DMS 273 (cell line): ENCODE results near the gene CFAP119.

ENCODE experiments used
- DNase-seq: peaks from one replicate; lab custom pipeline; 2025; ENCODE audit not compliant: unreplicated experiment; lab: John Stamatoyannopoulos, UW

CFAP119 gene

GRCh38 chr16:30741461-30741914, 20.4 kb downstream of the CFAP119 start:
- DNase-seq = no peak

- DNase-seq = no peak
Measured at GRCh38 chr16:30740364-30741251, 21.3 kb downstream of the CFAP119 start.

- DNase-seq = no peak
Measured at GRCh38 chr16:30738984-30739951, 22.6 kb downstream of the CFAP119 start.

- DNase-seq = no peak
Measured at GRCh38 chr16:30737794-30738648, 23.8 kb downstream of the CFAP119 start.

GRCh38 chr16:30736995-30737793, 24.7 kb downstream of the CFAP119 start:
- no peak for DNase-seq

- no peak for DNase-seq
Measured at GRCh38 chr16:30731411-30731810, 30.5 kb downstream of the CFAP119 start.

- DNase-seq = no peak
Measured at GRCh38 chr16:30728899-30729672, 32.8 kb downstream of the CFAP119 start.

GRCh38 chr16:30728321-30728720, 33.5 kb downstream of the CFAP119 start:
- DNase-seq = no peak

GRCh38 chr16:30725418-30725792, 36.5 kb downstream of the CFAP119 start:
- no peak for DNase-seq

- no peak for DNase-seq
Measured at GRCh38 chr16:30724641-30725417, 37.0 kb downstream of the CFAP119 start.

GRCh38 chr16:30723725-30724355, 38.0 kb downstream of the CFAP119 start:
- no peak for DNase-seq

- DNase-seq = no peak
Measured at GRCh38 chr16:30722916-30723315, 38.9 kb downstream of the CFAP119 start.

GRCh38 chr16:30722443-30722842, 39.4 kb downstream of the CFAP119 start:
- no peak for DNase-seq

- DNase-seq = no peak
Measured at GRCh38 chr16:30721606-30722005, 40.3 kb downstream of the CFAP119 start.

GRCh38 chr16:30721167-30721566, 40.7 kb downstream of the CFAP119 start:
- DNase-seq = no peak

GRCh38 chr16:30720694-30721093, 41.2 kb downstream of the CFAP119 start:
- DNase-seq = no peak

- DNase-seq = no peak
Measured at GRCh38 chr16:30720086-30720485, 41.8 kb downstream of the CFAP119 start.
